NCI-H446 treated with DMSO at 0.1 percent for 48 hours (cell line): Measurements from ENCODE around the gene LRRFIP2.

ENCODE experiments used
- DNase-seq: peaks from one replicate; lab custom pipeline; 2025; lab: John Stamatoyannopoulos, UW

LRRFIP2 gene

DNA sequence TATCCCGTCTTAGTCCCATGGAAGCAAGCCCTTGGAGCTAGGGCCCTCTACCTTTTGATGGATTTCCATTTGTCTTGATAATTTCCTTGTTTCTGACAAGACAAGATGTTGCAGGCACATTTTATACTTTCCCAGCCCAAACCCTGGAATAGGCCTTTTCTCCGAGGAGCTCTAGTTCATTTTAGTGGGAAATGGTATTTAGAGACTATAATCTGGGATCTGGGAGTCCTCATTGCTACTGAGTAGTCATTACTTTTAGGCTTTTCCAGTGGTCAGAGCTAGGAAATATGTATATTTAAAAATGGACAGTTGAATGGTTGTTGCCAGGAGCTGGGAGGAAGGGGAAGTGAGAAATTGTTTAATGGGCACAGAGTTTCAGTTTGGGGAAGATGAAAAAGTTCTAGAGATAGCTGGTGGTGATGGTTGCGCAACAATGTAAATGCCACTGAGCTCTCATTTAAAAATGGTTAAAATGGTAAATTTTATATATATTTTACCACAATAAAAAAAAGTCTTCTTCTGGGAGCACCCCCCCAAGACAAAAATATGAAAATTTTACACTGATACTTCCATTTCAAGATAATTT, 149.5 kb downstream of the LRRFIP2 start:
- DNase-seq: no peak

DNA sequence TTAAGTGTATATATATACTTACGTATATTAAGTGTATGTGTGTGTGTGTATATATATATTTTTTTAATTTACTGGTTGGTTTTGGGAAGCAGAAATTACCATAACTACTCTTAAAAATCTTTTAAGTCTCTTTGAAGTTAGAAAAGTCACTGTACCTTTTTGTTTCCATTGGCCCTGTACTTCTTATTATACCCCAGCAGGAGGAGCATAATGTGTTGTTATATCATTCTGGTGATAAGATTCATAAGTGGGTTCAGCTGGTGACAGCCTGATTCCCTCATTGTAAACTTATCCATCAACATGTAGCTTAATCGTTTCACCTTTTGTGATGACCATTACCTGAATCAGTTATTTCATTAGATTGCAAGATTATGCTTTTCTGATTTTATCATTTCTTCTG, 150.3 kb downstream of the LRRFIP2 start:
- DNase-seq: no peak

DNA sequence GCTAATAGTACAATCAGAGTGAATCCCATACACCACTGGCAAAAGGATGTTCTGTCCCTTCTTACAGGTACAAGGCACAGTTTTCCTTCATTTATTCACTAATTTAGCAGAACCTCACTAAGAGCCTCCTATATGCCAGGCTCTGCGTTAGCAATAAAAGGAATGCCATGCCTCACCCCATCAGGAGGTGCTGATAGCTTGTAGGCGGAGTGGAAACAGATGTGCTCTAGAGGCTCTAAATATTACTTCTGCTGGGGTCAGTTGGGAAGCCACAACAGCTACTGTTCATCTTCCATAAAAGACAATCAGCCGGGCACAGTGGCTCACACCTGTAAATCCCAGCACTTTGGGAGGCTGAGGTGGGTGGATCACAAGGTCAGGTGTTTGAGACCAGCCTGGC, 156.7 kb downstream of the LRRFIP2 start:
- no peak for DNase-seq

DNA sequence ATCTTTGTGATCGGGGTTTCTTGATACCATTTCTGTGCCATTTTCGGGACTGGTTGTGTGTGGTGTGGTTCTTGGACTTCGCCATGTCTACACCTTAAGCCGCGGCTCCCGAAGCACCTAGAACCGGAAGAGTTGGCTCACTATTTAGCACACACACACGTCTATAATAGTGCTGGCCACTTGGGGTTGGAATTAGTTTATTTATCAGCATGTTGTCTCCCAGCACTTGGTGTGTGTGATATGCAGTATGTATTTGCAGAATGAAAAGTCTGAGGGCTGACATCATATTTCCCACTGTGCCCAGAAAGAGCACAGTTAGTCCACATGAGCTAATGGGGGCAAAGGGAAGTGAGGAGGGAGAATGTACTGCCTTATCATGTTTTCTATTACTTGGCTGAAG, 157.5 kb downstream of the LRRFIP2 start:
- no peak for DNase-seq

DNA sequence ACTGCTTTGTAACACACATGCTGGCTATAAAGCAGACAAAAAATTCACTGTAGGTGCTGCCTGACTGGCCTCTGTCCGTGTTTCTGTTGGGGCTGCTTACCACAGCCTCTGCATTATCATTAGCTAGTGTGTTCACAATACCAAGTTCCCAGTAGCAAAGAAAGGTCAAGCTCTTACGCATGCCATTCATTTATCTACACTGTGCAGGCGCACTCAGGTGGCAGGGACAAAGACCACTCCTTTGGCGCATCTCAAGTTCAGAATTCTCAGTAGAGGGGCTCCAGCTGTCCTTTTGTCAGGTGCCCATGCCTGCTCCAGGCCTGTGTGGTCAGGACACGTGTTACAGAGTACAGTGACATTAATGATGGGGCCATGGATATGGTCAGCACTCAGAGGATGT, 158.7 kb downstream of the LRRFIP2 start:
- no peak for DNase-seq

DNA sequence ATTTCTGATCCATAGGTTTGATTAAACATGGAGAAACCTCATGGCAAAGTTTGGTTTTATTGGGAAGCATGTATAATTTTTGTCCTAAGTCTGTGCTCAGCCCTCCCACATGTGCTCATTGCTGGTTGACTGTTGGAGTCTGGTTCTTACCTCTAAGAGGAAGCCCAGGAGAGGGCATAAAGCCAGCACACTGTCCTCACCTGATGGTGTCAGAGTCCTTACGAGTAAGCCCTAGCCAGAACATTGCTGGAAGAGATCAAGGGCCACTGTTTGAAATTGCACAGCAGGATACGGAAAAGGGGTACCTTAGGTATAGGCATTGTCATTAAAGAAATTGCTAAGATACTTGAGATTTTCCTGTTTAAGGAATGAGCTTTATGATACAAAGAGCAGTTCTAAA, 159.8 kb downstream of the LRRFIP2 start:
- no peak for DNase-seq
